K562 (cell line): ENCODE data around the gene GYS1.
A peak's percentile ranks its signal among the peaks of the same experiment; 100 is the strongest.

Experiments used
- CBX2 ChIP-seq: fragments of 200-600 bp; sonication (generic); IDR thresholded peaks from one replicate; pipeline ENCODE4 v1.6.1; 2012; ENCODE audit warnings: mild to moderate bottlenecking, low read length, inconsistent platforms; ENCODE audit not compliant: insufficient read depth, poor library complexity, severe bottlenecking
- CTCF ChIP-seq, 3 experiments: IDR thresholded peaks in 2 of 3; conservative IDR thresholded peaks in 1 of 3; 2 replicates each; pipeline ENCODE4 v1.5.1; 2011 to 2012; ENCODE audit warnings: low read length in 3 of 3, mild to moderate bottlenecking in 3 of 3, control low read depth in 2 of 3, improper control_type of control experiment in 1 of 3, inconsistent platforms in 1 of 3, low read depth in 1 of 3, mixed read lengths in 1 of 3, moderate library complexity in 1 of 3; ENCODE audit not compliant: insufficient read depth in 2 of 3
- HMG20A ChIP-seq: fragments of 450-650 bp; formaldehyde crosslinking; conservative IDR thresholded peaks from 2 replicates; pipeline ENCODE4 v1.4.0; 2020; ENCODE audit warnings: mild to moderate bottlenecking, mixed read lengths
- JUNB ChIP-seq: fragments of 450-650 bp; formaldehyde crosslinking; conservative IDR thresholded peaks from 2 replicates; pipeline ENCODE4 v1.4.0; 2020; ENCODE audit warnings: mild to moderate bottlenecking
- POLR2AphosphoS5 ChIP-seq: IDR thresholded peaks from 2 replicates; pipeline ENCODE4 v1.6.1; 2011; ENCODE audit warnings: mild to moderate bottlenecking, low read depth, low read length, moderate library complexity; ENCODE audit not compliant: control insufficient read depth, insufficient read depth
- SPI1 ChIP-seq: IDR thresholded peaks from 2 replicates; pipeline ENCODE4 v1.6.1; 2011; ENCODE audit warnings: low read depth, low read length, control low read depth, borderline replicate concordance
- SREBF2 ChIP-seq: sonication (generic); formaldehyde crosslinking; IDR thresholded peaks from 2 replicates; pipeline ENCODE4 v1.4.0; 2020; ENCODE audit warnings: mild to moderate bottlenecking, missing genetic modification reagents
- ZNF174 ChIP-seq: fragments of 250-450 bp; sonication (Bioruptor Pico); IDR thresholded peaks from 2 replicates; pipeline ENCODE4 v1.4.0; 2020; ENCODE audit warnings: mild to moderate bottlenecking
- ZNF3 ChIP-seq: fragments of 250-450 bp; sonication (Bioruptor Pico); IDR thresholded peaks from 2 replicates; pipeline ENCODE4 v1.5.0; 2021; ENCODE audit warnings: mild to moderate bottlenecking, moderate library complexity
- TF ChIP-seq, protein P1 (sequence below): sonication (generic); formaldehyde crosslinking; IDR thresholded peaks from 2 replicates; pipeline ENCODE4 v1.9.0; 2022; ENCODE audit warnings: mild to moderate bottlenecking, missing genetic modification reagents
- TF ChIP-seq, protein P2 (sequence below): IDR thresholded peaks from 2 replicates; pipeline ENCODE4 v1.6.1; 2011; ENCODE audit warnings: borderline replicate concordance, low read depth, mild to moderate bottlenecking, moderate library complexity, low read length; ENCODE audit not compliant: insufficient read depth, poor library complexity, severe bottlenecking

DNA sequence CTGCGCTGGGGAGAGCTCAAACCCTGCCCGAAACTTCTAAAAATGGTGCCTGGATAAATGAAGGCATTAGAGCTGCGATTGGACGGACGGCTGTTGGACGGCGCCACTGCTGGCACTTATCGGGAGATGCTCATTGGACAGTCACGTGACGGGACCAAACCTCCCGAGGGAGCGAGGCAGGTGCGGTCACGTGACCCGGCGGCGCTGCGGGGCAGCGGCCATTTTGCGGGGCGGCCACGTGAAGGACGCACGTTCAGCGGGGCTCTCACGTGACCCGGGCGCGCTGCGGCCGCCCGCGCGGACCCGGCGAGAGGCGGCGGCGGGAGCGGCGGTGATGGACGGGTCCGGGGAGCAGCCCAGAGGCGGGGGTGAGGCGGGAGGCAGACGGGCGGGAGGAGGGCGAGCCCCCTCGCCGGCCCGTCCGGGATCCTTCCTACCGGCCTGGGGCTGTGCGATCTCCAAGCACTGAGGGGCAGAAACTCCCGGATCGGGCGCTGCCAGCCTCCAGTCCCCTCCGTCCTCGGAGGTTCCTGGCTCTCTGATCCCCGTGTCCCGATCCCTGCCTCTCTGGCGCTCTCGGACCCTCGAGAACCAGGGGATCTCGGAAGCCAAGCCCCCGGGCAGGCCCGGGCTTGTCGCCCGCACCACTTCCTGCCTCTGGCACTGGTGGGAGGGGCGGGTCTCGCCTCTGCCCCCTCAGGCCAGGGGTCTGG lies 38.4 kb downstream of the GYS1 start, which contains the start of gene BAX:
- TF ChIP-seq CBX2 (no peak), SREBF2 (CRISPR knock-in tag) (no peak), CTCF (IDR thresholded peaks at IDR 0.05 in 2 of 3, conservative IDR thresholded peaks at IDR 0.05 in 1 of 3; ENCODE audit: insufficient read depth in 2 of 3, low read depth in 1 of 3, low read length in 3 of 3) (peak in 2 of 3 experiments; percentile 13 to 33; a peak in 2 of 6 replicates), ZNF174 (no peak), ZNF3 (CRISPR knock-in tag) (no peak), POLR2AphosphoS5 (peak; percentile 54), SPI1 (peak; percentile 35; the same call in 1 of the 2 replicates), HMG20A (CRISPR knock-in tag) (no peak), JUNB (CRISPR knock-in tag) (no peak)
- TF ChIP-seq, protein P1, sequence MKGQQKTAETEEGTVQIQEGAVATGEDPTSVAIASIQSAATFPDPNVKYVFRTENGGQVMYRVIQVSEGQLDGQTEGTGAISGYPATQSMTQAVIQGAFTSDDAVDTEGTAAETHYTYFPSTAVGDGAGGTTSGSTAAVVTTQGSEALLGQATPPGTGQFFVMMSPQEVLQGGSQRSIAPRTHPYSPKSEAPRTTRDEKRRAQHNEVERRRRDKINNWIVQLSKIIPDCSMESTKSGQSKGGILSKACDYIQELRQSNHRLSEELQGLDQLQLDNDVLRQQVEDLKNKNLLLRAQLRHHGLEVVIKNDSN = peak; percentile 99
- TF ChIP-seq, protein P2, sequence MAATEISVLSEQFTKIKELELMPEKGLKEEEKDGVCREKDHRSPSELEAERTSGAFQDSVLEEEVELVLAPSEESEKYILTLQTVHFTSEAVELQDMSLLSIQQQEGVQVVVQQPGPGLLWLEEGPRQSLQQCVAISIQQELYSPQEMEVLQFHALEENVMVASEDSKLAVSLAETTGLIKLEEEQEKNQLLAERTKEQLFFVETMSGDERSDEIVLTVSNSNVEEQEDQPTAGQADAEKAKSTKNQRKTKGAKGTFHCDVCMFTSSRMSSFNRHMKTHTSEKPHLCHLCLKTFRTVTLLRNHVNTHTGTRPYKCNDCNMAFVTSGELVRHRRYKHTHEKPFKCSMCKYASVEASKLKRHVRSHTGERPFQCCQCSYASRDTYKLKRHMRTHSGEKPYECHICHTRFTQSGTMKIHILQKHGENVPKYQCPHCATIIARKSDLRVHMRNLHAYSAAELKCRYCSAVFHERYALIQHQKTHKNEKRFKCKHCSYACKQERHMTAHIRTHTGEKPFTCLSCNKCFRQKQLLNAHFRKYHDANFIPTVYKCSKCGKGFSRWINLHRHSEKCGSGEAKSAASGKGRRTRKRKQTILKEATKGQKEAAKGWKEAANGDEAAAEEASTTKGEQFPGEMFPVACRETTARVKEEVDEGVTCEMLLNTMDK = peak; percentile 75
